ENCODE measurements around the gene CRACR2B. TPM values are rescaled to one million over a fixed set of nuclear protein-coding genes. Genes with fewer than 3 reads are reported as not detected.

CRACR2B gene
- total RNA-seq, 3 donors from 2014 or later (not counting 1 experiment from before 2014, with no cell fraction given), result 3.4 to 10.1 (median 3.8) TPM

DNA sequence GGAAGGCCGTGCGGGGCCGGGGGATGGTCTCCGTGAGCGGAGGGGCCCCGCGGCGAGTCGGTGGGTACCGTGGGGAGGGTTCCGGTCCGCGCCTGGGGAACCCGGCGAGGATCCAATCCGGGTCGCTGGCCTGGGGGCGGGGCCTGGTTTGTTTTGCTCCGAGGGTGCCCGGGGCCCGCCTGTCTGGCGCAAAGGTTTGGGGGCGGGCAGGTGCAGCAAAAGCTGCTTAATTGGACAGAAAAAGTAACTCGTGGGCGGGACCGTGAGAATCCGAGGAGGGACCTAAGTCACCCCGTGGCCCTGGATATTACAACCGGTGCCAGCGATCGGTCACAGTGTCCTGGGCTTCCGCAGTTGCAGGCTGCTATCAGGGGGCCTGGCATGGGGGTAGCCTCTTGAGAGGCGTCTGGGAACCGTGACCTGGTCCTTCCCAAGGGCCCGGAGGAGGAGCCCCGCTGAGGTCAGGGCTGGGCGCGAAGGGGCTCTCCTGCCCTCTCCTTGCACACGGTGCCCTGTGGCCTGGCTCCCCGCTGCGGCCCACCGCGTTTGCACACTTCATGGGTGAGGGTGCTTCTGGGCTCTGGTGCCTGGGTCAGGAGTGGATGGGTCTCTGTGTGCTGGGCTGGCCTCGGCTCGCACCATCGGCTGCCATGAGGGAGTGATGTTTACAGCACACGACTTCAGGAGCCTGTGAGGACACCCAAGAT lies 7.6 kb upstream of the CRACR2B start:
- Mint-ChIP-seq H3K27me3 (ENCODE audit: low read depth in 2 of 2) (no peaks in the 10 kb centered on the region), H3K4me3 (peak overlapping the region; percentile 90), H3K9me3 (no peaks in the 10 kb centered on the region), H3K4me1 (peaks cover 0 to 17% of the 10 kb centered on the region in 2 donors), H3K27ac (peak overlapping the region; percentile 81 to 88), H3K36me3 (no peaks in the 10 kb centered on the region)
- intact Hi-C loops (cut with micrococcal nuclease), result loop anchor here (1.0 kb wide), 1 partner anchor 11 kb away; the partner anchor contains the start of gene RPLP2
- peaks cover 33% of the 10 kb centered on the region for H3K4me1 ChIP-seq (ENCODE audit: control insufficient read depth, insufficient read depth, low read length)
- no peak for TF ChIP-seq CTCF (IDR thresholded peaks at IDR 0.05)
- peaks cover 9% of the 10 kb centered on the region for H3K36me3 ChIP-seq (ENCODE audit: control insufficient read depth, insufficient read depth, low read length)
- WGBS (ENCODE audit: insufficient coverage), result 3% methylated on average over 47 of the region's 47 CpGs
- ATAC-seq, result peak; percentile 77 to 88 (median 78)
- peak overlapping the region; percentile 59 for H3K4me3 ChIP-seq (ENCODE audit: low read length)
- DNase-seq, result peak; percentile 95 to 96
- H3K27me3 ChIP-seq (ENCODE audit: control insufficient read depth, insufficient read depth, low read length), result no peaks in the 10 kb centered on the region
- H3K9me3 ChIP-seq (ENCODE audit: control insufficient read depth, insufficient read depth, low read length), result no peaks in the 10 kb centered on the region
- peak overlapping the region; percentile 81 for H3K27ac ChIP-seq (ENCODE audit: low read length)

- H3K4me1 Mint-ChIP-seq, result peaks cover 0 to 17% of the 10 kb centered on the region in 2 donors
- no peaks in the 10 kb centered on the region for H3K36me3 Mint-ChIP-seq
- Histone ChIP-seq H3K4me1 (ENCODE audit: control insufficient read depth, insufficient read depth, low read length) (peaks cover 34% of the 10 kb centered on the region), H3K27ac (ENCODE audit: low read length) (peak overlapping the region; percentile 81), H3K27me3 (ENCODE audit: control insufficient read depth, insufficient read depth, low read length) (no peaks in the 10 kb centered on the region), H3K9me3 (ENCODE audit: control insufficient read depth, insufficient read depth, low read length) (no peaks in the 10 kb centered on the region), H3K4me3 (ENCODE audit: low read length) (peak overlapping the region; percentile 59), H3K36me3 (ENCODE audit: control insufficient read depth, insufficient read depth, low read length) (peaks cover 11% of the 10 kb centered on the region)
- H3K27me3 Mint-ChIP-seq (ENCODE audit: low read depth in 2 of 2), result no peaks in the 10 kb centered on the region
- peak overlapping the region; percentile 90 for H3K4me3 Mint-ChIP-seq
- intact Hi-C loops (cut with micrococcal nuclease), result no loop called here
- 80% methylated on average over 11 of the region's 11 CpGs for WGBS (ENCODE audit: insufficient coverage)
- H3K27ac Mint-ChIP-seq, result peak overlapping the region; percentile 81 to 88
- ATAC-seq (no peak), DNase-seq (no peak)
- H3K9me3 Mint-ChIP-seq, result no peaks in the 10 kb centered on the region
- no peak for TF ChIP-seq CTCF (IDR thresholded peaks at IDR 0.05)
Observed at GRCh38 chr11:820655-821511, 6.8 kb upstream of the CRACR2B start.

GRCh38 chr11:821512-822371 lies 6.0 kb upstream of the CRACR2B start:
- H3K36me3 Mint-ChIP-seq, result no peaks in the 10 kb centered on the region
- peaks cover 43% of the 10 kb centered on the region for H3K4me1 ChIP-seq (ENCODE audit: control insufficient read depth, insufficient read depth, low read length)
- TF ChIP-seq CTCF (IDR thresholded peaks at IDR 0.05), result no peak
- ATAC-seq (no peak), DNase-seq (no peak)
- no peaks in the 10 kb centered on the region for H3K9me3 Mint-ChIP-seq
- peaks cover 11% of the 10 kb centered on the region for H3K36me3 ChIP-seq (ENCODE audit: control insufficient read depth, insufficient read depth, low read length)
- intact Hi-C loops (cut with micrococcal nuclease), result no loop called here
- WGBS (ENCODE audit: insufficient coverage), result 65% methylated on average over 20 of the region's 22 CpGs
- peak overlapping the region in 1 of 2 donors; percentile 14 for H3K27ac Mint-ChIP-seq
- H3K4me1 Mint-ChIP-seq, result peaks cover 0 to 17% of the 10 kb centered on the region in 2 donors
- H3K4me3 ChIP-seq (ENCODE audit: low read length), result no peak overlapping the region
- peak overlapping the region; percentile 16 for H3K27ac ChIP-seq (ENCODE audit: low read length)
- peak overlapping the region; percentile 37 for H3K4me3 Mint-ChIP-seq
- no peaks in the 10 kb centered on the region for H3K27me3 ChIP-seq (ENCODE audit: control insufficient read depth, insufficient read depth, low read length)
- no peaks in the 10 kb centered on the region for H3K27me3 Mint-ChIP-seq (ENCODE audit: low read depth in 2 of 2)
- no peaks in the 10 kb centered on the region for H3K9me3 ChIP-seq (ENCODE audit: control insufficient read depth, insufficient read depth, low read length)
